Activated naive CD4-positive, alpha-beta T cell treated with Interleukin-2 at 50 U/mL for 16 hours (primary cell): Measurements from ENCODE around the gene RPL10.

Experiments
- DNase-seq: peaks from one replicate; pipeline ENCODE4 v3.0.0-alpha.2; 2020

Gene RPL10

DNA sequence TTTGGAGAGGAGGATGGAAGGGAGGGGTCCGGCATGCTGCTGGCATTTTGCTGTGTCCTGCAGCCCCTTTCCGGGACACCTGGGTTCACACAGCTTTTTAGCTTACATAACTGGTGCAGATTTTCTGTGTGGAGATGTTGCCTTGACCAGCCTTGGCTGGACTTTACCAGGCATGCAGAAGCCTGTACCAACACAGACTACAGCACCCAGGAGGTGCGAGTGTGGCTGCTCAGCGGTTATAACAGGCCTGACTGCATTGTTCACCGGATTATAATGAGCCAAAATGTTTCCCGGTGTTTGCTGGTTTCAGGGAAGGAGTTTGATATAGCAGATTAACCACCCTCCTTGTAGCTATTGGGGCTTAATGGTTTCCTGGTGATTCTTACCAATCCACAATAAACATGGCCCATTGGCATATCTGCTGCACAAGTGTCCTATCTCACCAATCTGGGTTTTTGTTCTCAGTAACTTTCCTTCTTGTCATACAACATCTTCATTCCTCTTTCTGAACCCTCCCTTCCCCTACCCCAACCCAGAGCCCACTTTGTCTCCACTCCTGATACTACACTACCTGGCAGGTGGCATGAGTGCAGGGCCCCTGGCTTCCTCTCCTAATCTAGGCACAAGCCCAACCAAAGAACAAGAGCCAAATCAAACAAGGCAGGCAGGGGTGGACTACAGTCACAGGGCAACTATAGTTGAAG is 3.9 kb downstream of the RPL10 start:
- no peak for DNase-seq

DNA sequence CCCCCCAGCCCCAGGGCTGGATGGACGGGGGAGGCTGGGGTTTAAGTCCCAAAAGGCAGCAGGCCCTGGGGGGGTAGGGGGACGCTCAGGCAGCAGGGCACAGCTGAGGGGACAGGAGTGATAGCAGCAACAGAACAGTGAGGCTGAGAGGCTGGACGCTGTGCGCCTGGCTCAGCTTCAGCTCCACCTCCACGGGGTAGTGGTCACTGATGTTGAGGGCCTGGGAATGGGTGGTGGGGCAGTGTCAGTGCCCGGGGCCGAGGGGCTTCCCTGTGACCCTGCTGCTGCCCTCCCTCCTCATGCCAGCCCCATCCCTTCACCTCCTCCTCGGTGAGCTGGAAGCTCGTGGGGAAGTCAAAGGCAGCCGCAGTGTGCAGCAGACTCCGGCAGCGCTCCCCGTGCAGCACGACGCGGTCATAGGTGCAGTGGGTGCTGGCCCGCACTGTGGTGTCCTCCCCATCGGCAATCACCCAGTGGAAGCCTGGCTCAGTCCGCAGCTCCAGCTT is 4.5 kb downstream of the RPL10 start:
- no peak for DNase-seq

DNA sequence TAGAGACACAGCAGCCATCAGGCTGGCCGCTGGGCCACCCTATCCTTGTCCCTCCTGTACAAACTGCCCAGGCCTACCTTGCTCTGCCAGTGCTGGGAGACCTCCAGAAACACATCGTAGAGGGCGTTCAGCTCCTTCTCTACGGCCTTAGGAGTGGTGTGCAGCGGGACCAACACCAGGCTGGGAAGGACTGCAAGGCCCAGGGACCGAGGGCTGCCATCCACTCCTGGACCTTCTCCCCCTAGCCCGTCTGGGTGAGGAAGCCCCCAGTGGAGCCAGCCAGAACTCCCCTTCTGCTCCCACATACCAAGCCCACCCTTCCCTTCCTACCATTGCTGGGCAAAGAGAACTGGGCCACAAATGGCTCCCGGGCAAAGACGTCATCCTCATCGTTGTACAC is 5.0 kb downstream of the RPL10 start:
- no peak for DNase-seq

DNA sequence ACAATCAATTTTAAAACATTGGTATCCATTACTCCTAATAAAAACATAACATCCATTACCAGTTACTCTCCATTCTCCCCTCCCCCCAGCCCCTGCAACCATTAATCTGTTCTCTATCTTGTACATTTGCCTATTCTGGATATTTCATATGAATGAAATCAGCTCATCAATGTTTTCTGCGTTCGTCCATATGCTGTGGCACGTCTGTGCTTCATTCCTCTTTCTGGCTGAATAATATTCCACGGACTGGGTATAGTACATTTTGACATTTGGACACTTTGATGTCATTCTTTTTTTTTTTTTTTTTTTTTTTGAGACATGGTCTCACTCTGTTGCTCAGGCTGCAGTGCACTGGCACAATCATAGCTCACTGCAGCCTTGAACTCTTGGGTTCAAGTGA is 5.7 kb downstream of the RPL10 start:
- DNase-seq: no peak

DNA sequence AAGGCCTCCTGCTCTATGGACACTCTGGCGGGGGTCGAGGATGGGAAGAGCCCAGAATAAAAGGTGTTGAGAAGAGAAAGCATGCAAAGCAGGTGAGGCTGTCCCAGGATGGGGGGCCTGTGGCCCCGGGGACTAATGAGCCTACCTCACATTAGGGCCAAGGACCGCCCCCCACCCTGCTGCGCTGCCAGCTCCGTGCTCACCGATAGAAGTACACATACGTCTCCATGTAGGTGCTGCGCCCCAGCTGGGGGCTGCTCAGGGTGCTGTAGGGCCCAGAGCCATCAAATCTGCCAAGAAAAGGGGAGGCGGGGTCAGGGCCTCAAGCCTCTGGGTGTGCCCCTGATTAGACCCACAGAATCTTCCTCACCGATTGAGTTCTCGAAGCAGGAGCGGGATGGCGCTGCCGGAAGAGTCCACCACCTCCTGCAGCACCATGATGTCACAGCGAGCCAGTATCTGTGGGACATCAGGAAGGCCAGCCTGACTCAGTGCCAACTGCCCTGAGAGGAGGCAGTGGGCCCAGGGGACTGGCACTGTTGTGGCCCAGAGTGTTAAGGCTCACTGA is 6.5 kb downstream of the RPL10 start:
- DNase-seq: no peak

DNA sequence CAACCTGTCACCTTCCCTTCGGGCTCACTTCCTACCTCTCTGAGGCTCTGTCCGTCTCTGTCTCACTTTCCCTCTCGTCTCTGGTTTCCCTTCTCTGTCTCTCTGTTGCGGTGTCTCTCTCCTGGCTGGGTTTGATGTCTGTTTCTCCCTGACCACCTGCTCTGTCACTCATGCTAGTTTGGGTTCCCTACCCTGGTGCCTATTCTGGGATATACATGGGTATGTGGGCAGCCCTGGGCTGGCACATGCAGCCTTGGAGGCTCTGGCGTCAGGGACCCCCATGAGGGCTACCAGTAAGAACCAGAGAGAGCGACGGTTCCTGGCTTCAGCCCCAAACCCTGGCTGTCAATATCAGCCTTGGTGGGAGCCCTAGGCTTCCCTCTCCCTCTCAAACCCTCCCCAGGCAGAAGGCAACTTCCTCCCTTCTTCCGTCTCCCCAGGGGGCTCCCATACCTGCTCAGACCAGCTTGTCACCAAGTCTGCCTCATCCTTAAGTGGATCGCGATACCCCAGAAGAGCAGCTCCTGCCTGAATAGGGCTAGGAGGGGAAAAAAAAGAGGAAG is 10.6 kb downstream of the RPL10 start:
- DNase-seq: no peak

DNA sequence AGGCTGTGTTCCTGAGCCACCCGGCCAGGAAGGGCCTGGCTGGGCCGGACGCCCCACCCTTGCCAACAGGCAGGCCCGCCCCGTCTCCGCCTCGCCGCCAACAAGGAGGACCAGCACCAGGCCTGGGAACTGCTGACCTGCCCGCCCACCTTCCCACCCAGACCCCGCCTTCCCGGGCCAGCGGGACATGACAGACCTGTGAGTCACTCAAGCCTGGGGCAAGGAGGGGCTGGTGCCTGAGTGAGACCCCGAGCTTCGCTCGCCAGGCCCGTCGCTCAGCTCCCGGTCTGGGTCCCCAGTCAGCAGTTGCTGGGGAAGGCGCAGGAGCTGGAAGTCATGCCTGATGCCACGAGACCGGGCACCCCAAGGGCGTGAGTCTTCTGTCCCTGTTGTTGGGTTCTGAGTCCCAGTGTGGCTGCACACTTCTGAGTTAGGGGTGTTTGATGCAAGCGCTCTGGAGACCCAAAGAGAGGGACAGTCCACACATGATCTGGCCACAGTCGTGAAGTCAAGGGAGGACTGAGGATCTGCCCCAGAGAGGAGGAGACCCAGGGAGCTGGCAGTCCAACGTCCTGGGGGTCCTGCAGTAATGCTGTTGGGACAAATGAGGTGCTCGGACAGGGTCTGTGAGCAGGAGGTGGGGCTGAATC is 11.2 kb downstream of the RPL10 start, which contains the start of gene DNASE1L1:
Gene DNASE1L1 (minus strand): TSS at position 33 of the 650 bp plus-strand sequence. CDS start 3,686 bp downstream, outside the sequence.
- DNase-seq: no peak

DNA sequence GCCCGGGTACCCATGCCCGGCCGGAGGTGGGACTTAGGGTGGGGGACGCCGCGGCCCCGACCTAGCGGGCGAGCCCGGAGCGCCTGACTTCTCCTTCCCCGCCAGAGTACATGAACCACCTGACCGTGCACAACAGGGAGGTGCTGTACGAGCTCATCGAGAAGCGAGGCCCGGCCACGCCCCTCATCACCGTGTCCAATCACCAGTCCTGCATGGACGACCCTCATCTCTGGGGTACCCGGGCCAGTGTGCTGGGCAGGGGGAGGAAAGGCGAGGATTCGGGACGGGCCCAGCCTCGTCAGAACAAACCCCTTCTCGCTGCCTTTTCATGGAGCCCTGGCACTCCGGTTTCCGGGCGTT is 13.8 kb downstream of the RPL10 start:
- peak; percentile 57 for DNase-seq

DNA sequence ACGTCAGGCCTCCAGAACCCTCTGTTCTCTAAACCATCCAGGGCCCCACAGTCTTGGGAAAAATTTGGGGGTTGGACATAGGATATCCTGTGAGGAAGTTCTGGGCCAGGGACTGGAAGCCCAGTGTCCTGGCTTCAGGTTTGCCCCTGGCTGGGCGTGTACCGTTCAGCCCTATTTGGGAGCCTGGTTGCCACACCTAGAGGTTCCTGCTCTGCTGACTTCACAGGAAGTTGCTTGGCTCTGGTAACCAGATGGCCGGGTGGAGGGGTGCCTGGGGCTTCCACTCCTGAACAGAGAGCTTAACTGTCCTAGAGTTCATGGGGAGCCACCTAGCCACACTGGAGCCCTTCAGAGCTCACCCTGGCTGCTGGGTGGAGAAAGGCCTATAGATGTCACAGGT is 14.3 kb downstream of the RPL10 start:
- peak; percentile 19 for DNase-seq

DNA sequence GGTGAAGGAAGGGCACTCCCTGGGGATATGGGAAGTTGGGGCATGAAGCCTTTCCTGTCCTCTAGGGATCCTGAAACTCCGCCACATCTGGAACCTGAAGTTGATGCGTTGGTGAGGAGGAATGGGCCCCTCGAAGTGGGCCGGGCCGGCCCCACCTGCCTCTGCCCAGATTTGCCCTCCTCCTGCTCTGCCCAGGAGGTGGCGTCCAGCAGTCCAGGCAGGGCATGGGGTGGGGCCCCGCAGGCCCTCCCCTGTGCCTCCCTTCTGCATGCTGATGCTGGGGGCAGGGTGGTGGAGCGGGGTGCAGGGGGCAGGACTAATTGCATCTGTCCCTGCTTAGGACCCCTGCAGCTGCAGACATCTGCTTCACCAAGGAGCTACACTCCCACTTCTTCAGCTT is 15.0 kb downstream of the RPL10 start:
- DNase-seq: no peak

DNA sequence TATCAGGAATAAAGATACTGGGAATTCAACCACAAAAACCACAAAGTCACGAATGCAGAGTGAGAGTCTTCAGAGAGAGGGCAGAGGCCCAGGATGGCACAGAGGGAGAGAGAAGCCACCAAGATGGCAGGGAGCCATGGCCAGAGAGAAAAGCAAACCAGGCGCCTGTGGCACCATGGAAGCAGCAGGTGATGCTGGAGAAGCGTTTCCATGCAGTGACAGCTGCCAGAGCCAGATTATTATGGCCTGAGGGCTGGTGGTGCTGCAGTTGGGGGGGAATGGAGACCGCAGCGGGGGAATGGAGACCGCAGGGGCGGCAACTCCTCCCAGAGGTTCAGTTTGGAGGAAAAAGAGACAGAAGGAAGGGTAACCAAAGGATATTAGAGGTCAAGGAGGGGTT is 19.0 kb downstream of the RPL10 start:
- no peak for DNase-seq

DNA sequence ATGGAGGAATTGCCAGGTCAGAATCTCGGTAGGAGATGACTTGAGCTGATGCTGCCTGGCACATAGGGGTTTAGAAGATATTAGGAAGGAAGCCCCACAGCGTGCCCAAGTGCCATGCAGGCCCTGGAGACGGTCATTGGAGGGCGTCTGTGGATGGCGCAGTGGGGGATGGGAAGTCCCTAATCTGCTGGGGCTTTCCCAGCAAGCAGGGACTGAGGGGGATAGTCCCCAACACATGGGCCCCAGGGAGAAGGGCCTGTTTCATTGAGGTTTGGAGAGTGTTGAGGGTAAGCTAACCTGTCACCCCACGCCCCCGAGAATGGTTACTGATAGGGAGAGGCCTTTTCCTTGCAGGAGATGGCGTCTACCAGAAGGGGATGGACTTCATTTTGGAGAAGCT is 21.0 kb downstream of the RPL10 start:
- DNase-seq: no peak

DNA sequence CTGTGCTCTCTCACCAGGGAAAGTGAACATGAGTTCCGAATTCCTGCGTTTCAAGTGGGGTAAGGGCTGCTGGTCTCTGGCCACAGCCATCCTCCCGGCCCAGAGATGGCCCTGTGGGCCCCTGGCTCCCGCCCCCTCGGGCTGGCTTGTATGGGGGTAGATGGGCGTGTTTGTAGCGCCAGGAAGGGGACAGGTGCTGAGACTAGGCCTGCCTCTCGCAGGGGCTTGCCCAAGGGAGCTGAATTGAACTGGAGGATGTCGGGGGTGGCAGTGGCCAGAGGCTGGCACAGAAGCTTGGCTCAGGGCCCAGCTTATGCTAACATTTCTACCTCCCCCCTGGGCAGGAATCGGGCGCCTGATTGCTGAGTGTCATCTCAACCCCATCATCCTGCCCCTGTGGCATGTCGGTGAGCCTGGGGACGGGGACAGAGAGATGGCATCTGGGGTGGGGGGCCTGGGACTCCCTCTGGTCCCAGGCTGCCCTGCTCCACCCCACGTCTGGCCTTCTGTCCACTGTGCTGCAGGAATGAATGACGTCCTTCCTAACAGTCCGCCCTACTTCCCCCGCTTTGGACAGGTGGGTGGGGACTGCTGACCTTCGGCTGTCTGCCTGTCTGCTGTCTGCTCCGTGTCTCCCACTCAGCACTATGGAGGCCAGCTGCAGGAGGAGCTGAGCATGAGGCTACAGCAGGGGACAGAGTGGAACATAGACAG is 21.7 kb downstream of the RPL10 start:
- no peak for DNase-seq

DNA sequence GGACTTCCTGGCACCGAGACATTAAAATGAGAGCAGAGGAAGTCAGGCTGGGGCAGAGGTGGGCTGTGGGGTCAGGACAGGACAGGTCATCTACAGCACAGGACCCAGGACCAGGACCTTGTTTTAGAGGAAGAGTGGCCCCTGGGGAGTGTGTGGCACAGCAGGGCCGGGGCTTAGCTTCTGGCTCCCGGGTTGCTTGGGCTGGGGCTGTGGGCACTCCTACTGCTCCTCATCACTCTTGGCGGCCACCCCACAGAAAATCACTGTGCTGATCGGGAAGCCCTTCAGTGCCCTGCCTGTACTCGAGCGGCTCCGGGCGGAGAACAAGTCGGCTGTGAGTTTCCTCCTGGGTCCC is 22.2 kb downstream of the RPL10 start:
- DNase-seq: no peak

DNA sequence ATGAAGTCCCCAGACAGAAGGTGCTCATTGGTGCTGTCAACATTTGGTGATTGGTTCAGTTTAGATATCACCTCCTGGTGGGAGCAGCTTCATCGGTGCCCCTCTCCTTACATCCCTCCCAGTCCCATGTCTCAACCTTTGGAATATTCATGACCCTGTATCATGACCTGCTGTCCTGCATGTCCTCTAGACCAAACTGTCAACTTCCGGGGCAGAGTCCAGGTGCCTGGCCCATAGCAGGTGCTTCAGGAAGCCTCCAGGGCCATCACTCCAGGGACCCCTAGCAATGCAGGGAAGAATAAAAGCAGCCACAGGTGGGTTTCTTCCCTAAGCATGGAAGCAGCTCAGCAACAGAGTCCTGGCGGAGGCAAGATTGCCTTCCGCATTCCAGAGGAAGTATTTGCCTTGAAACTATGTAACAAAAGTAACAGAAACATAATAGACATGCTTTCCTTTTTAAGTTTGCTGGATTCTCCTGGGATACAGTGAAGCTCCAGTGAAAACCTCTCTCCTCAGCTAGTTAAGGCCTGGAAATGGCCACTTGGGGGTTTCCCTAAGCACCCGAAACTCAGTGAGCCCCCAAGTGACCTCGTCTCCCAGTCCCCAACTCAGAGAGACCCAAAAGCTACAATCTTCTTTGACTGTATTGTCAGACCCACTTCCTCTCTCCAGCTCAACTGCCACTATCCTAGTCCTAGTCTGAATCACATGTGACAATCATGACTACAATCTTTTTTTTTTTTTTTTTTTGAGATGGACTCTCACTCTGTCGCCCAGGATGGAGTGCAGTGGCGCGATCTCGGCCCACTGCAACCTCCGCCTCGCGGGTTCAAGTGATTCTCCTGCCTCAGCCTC is 29.0 kb downstream of the RPL10 start:
- DNase-seq: no peak

DNA sequence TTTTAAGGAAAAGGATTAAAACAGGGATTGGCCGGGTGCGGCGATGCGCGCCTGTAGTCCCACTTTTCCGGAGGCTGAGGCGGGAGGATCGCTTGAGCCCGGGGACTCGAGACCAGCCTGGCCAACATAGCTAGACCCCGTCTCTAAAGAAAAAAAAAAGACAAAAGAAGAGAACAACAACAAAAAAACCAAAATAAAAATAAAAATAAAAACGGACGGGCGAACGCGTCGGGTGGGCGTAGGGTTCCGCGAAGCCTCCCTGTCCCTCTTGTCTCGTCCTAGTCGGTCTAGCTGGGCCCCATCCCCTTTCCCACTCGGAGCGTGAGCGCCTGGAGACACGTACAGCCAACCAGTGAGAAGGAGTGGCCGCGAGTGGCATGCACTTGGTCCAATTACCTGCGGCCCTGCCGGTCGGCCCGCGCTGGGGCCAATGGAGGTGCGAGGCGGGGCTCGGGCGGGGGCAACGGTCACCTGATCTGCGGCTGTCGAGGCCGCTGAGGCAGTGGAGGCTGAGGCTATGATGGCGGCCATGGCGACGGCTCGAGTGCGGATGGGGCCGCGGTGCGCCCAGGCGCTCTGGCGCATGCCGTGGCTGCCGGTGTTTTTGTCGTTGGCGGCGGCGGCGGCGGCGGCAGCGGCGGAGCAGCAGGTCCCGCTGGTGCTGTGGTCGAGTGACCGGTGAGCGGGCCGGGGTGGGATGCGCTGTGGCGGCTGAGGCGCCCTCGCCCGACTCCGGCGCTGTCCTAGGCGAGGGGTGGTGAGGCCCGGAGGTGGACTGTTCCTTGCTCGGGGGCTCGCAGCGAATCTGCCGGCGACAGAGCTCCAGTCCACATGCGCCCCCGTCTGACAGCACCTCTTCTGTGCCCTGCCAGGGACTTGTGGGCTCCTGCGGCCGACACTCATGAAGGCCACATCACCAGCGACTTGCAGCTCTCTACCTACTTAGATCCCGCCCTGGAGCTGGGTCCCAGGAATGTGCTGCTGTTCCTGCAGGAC is 30.3 kb downstream of the RPL10 start, which contains the start of gene ATP6AP1:
Gene ATP6AP1 (plus strand): TSS at position 502 of the 996 bp plus-strand sequence. CDS start 16 bp downstream, at position 518.
- peak; percentile 89 for DNase-seq

DNA sequence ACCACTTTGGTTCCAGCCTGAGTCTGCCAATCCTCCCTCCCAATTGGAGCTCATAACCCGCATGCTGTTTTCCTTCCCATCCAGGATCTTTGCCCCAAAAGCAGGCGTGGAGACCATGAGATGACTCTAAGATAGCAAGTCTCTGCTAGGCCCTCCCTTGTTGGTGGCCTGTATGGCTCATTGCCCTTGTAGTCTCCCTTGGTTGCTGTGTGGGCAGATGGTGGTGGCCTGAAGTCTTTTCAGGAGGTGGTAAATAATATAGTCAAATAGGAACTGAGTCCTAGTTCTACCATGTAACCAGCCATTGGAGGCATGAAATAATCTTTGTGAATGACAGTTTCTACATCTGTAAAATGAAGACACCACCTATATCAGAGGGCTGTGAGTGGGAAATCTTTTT is 31.5 kb downstream of the RPL10 start:
- DNase-seq: no peak

DNA sequence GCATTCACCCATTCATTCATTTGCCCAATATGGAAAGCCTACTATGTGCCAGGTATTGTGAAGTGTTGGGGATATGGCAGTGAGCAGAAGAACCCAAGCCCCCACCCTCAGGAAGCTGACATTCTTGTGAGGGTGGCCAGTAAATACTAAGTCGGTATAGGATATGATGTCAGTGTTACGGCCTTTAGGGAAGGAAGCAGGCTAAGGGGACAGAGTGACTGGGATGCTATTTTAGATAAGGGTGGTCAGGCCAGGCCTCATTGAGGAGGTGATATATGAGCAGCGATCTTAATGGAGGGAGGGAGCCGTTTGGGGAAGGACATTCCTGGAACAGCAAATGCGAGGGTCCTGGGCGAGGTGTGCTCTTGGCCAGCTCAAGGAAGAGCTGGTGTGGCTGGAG is 32.3 kb downstream of the RPL10 start:
- DNase-seq: no peak

DNA sequence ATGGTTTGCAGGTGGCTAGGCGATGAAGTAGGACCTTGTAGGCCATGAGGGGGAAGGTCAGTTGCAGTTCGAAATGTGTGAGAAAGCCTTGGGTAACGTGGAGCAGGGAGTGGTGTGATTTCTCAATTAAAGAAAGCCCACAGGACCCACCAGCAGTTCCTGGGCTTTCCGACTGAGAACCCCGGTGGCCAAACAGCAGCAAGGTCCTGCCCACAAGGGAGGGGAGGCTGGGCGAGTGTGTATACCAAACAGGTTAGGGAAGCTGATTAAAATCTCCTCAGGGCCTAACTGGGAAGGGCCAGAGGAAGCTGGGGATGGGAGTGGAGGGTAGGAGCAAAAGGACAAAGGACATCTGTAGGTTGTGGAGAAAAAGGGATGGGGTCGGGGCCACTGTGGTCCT is 32.7 kb downstream of the RPL10 start:
- DNase-seq: no peak

DNA sequence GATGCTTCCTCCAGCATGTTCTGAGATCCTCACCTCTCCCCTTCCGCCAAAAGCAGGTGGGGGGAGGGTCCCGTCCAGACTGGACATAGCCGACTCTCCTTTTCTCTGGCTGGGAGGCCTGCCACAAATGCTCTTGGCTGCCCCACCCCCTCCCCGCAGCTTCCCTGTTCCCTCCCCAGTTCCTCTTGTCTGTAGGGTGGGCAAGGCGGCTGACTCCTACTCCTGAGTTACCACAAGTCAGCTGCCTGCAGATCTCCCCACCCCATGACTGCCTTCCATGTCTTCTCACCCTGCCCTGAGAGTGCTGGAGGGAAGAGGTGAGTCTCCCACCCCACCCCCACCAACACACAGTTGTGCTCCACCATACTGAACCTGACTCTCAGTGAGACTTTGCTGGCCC is 33.2 kb downstream of the RPL10 start:
- no peak for DNase-seq

DNA sequence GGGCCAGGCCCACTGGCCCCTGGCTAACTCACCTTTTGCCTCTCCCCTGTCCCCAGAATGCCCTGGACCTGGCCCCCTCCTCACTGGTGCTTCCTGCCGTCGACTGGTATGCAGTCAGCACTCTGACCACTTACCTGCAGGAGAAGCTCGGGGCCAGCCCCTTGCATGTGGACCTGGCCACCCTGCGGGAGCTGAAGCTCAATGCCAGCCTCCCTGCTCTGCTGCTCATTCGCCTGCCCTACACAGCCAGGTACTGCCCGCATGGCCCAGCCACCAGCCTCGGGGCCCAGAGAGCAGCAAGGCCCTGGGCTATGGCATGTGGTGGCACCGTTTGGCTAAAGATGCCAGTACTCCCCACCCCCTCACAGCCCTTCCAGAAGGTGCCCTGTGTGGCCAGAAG is 34.0 kb downstream of the RPL10 start:
- no peak for DNase-seq
